HPDE6-E6E7 (cell line): ENCODE results near the gene SPTBN1.

Experiments
- DNase-seq: peaks from one replicate; pipeline ENCODE4 v3.0.0; 2011; ENCODE audit warnings: missing footprints; ENCODE audit errors: extremely low spot score

The SPTBN1 gene

DNA sequence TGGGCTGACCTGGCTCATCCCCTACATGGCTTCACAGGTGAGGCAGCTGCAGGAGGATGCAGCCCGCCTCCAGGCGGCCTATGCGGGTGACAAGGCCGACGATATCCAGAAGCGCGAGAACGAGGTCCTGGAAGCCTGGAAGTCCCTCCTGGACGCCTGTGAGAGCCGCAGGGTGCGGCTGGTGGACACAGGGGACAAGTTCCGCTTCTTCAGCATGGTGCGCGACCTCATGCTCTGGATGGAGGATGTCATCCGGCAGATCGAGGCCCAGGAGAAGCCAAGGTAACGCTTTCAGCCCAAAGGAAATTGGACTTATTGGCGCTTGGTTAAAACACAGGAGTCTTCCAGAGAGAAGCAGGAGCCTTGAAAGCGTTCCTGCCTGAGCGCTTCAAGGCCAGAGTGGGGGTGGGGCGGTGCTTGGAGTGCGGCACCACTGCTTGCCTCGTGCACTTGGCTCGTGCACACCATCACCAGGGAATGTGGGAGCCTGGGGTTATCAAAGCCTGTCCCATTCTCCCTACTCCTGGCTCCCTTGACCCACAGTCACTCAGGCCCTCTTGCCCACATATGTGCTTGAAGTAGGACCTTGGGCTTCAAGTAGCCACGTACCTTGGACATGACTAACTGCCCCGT, 197.6 kb downstream of the SPTBN1 start:
- no peak for DNase-seq

DNA sequence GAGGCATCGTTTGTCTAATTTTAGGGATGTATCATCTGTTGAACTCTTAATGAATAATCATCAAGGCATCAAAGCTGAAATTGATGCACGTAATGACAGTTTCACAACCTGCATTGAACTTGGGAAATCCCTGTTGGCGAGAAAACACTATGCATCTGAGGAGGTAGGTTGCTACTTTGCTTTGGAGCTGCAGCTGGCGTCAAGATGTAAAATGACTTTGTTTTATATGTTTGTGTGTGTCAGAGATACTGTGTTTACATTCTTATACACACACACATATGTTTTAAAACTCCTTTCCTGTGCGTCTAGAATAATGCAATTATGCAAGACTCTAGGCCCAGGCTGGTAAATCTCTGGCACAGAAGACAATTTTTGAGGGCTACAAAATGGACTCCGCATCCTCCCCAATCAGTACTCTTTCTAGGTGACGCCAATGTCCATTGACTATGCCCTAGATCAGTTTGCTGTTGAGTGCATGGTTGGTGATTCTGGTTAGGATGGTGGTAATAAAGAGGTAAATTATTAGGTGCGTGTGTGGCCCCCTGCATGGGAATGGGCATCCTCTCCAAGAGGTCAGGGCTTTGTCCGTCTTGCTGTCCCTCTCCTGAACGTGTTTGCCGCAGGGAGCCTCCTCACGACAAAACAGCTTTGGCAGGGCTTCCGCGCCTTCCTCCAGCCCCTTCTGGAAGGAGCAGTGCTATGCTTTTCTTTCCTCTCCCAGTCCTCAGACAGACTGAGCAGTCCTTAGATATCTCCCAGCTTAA, 199.1 kb downstream of the SPTBN1 start:
- DNase-seq = no peak

DNA sequence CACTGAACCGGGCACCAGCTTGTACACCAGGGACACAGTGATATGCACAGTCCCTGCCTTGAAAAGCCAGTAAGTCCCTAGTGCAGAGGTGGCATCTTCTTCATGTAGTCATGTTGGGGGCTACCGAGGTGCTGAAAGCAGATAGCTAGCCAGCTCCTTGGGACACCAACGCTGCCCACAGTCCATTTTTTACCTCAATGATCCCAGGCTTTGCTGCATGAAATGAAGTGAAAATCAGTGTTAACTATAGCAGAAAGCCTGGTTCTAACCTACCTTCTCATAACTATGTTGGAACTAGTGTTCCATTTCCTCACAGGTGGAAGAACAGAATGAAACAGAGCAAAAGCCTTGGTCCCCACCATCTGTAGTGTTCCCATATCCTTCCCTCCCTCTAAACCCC, 200.7 kb downstream of the SPTBN1 start:
- DNase-seq = no peak

DNA sequence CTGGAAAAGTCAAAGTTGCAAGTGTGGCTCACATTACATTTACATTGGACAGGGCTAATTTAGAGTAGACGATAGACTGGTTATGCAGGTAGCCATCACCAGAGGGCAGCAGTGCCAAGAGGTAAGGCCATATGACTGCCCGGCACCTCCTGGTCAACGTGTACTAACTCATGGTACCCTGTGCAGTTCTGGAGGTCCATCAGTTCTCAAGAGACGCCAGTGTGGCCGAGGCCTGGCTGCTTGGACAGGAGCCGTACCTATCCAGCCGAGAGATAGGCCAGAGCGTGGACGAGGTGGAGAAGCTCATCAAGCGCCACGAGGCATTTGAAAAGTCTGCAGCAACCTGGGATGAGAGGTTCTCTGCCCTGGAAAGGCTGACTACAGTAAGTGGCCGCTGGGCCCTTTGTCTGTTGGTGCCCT, 201.5 kb downstream of the SPTBN1 start:
- no peak for DNase-seq

DNA sequence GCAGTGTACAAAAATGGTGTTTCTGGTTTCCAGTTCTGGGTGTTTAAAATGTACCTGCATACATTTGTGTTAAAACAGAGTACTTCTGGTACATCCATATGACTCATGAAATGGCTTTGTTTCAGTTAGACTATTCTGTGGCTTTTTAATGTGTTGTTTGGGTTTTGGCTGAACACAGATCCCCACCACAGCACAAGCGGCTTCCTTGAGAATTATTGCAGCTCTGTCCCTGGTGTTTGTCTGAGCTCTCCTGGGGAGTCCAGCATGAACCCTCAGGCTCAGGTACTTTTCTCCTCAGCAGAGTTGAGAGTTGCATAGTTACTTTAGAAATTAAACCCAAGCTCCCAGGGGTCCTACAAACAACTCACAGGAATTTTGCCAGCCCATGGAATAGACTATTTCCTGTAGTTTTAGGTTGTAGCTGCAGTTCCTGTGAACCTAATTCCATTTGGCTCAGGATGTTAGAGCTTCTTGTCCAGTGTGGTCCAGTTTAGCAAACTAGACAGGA, 202.5 kb downstream of the SPTBN1 start:
- no peak for DNase-seq

DNA sequence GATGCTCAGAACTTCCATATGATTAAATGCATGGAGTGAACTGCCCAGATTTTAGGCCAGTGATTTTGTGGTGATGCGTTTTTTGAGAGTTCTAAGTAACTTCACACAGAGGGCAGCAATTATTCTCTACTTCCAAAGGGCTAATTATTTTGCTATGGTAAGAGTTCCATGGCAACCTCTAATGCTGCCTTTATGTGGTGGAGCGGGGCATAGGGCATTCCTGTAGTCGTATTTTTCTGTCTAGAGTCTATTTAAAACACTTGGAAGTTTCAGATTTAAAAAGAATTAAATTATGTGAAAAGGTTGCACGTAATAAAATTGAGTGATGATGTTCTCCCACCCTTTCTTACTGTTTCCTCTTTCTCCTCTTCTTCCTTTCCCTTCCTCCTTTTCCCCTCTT, 203.4 kb downstream of the SPTBN1 start:
- DNase-seq = no peak

DNA sequence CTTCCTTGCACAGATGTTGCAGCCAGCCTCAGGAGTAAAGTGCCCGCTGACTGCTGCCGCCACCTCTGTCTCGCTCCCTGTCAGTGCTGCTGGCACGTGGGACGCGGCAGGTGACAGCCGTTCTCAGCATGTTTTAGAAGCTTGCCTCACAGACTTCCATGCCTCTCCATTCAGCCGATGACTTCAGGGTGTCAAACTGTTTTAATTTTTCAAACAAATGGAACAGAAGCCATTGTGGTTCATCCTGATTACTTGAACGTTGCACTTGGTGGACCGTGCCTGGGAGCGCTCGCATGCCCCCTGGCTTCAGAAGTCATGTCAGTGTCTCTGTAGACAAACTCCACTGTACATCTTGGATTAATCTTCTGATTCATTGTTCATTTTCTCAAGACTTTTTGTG, 204.6 kb downstream of the SPTBN1 start:
- DNase-seq = no peak

DNA sequence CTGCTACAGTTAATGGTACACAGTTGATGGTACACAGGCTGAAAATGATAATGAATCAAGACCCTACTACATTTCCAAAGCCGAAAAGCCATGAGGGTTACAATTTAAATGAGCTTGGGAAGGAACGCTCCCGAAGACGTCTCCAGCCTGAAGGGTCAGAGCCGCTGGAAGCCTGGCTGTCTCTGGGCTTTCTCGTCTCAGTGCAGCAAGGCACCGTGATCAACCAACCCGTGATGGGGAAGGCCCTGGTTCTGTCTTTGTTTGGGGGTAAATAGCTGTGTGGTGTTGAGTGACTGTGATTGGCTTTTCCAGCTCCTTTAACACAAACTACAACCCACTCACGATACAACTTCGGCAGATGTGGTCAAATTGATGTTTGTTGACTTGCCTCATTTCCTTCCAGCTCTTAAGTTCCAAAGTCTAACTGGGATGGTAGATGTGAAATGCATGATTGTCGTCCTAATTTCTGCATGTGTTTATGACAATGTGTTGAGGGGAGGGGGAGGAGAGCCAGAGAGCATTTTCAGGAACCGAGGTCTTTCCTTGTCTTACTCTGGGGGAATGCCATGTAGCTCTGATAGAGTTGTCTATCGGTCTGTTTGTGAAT, 207.4 kb downstream of the SPTBN1 start:
- no peak for DNase-seq

DNA sequence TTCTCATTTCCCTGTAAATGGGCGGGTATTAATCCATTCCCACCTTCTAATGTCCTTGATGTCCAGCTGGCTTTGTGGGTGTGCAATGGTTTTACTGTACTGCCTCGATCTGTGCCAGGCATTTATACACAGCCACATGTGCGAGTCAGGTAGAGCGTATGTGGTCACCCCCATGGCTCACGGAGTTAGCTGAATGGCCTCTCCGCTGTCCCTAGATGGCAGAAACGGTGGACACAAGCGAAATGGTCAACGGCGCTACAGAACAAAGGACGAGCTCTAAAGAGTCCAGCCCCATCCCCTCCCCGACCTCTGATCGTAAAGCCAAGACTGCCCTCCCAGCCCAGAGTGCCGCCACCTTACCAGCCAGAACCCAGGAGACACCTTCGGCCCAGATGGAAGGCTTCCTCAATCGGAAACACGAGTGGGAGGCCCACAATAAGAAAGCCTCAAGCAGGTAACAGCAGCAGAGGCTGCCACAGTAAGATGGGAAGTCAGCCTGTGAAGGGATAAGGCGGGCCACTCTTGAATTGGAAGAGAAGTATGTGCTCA, 208.2 kb downstream of the SPTBN1 start:
- no peak for DNase-seq

DNA sequence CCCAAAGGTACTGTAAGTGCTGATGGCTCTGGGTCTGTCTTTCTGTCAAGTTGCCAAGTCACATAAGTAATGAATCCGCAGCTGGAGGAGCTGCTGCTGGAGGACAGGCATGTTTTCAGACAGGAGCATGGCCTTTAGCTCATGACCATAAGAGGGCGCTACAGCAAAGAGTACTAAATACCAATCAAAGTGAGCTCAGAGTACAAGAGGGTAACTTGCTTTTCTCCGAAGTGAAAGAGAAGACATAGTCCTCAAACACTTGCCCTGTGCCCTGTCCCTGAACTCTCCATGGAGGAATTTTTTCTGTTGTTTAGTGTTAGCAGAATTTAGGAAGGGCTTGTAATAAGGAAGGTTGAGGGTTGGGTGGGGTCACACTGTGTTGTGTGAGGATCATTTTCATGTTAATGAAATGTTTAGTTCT, 209.3 kb downstream of the SPTBN1 start:
- DNase-seq = no peak

DNA sequence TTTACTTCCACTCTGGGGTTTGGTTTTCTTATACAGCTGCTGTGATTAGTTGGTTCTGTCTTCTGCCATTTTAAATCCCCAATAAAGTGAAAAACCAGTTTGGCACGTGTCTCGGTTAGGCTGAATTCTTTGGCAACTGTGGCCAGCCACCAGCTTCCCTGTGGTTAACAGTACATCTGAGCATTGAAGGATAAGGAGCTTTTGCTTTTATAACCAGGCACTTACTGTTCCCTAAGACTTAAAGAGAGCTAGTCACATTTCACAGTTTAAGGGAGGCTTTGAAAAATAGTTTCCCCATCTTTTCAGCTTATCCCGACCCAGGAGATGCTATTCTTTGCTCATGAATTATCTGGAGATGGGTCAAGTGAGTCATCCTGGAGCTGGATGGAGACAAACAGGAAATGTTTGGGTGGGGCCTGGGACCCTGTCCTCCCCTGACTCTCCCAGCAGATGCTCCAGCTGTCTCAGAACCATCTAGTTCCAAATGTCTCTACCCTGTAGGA, 210.1 kb downstream of the SPTBN1 start:
- no peak for DNase-seq

DNA sequence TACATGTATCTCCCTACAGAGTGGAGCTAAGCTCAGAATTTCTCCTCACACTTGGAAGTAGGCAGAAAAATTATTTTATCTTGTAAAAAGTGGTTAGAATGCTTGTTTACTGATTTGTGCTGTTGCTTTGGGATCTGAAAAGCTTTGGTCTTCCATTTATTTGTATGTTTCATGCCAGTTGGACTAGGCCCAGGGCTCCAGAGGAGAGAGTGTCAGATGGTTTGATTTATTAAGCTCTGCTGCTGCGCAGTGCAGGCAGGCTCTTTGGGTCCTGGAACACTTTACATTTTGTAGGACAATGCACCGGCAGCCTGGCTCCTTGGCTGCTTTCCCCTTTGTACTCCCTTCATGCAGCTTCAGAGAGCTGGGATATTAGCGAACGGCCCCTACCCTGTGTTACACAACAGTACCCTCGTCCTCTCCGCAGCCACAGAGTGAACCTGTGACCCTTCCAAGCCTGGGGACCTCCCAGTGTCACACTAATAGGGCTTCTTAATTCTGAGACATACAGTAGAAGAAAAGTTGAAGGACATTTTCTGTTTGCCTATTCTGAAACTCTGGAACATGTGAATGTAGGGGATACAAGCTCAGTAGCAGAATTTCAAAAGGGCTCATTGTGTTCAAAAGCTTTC, 210.6 kb downstream of the SPTBN1 start:
- DNase-seq = no peak

DNA sequence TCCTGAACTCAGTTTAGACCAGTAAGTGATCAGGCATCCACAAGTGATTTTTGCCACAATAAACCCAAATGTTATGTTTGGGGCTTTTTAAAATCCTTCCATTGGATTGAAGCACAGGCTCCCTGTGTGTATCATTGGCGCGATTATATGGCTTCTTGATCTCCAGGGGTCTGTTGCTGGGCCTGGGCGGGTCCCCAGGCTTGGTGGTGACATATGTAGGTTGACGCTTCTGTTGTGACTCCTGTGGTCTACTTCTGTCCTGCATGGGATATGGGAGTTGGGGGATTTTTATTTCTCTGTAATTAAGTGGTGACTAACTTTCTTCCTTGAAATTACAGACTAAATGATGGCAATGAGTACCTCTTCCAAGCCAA, 211.1 kb downstream of the SPTBN1 start:
- DNase-seq = no peak

DNA sequence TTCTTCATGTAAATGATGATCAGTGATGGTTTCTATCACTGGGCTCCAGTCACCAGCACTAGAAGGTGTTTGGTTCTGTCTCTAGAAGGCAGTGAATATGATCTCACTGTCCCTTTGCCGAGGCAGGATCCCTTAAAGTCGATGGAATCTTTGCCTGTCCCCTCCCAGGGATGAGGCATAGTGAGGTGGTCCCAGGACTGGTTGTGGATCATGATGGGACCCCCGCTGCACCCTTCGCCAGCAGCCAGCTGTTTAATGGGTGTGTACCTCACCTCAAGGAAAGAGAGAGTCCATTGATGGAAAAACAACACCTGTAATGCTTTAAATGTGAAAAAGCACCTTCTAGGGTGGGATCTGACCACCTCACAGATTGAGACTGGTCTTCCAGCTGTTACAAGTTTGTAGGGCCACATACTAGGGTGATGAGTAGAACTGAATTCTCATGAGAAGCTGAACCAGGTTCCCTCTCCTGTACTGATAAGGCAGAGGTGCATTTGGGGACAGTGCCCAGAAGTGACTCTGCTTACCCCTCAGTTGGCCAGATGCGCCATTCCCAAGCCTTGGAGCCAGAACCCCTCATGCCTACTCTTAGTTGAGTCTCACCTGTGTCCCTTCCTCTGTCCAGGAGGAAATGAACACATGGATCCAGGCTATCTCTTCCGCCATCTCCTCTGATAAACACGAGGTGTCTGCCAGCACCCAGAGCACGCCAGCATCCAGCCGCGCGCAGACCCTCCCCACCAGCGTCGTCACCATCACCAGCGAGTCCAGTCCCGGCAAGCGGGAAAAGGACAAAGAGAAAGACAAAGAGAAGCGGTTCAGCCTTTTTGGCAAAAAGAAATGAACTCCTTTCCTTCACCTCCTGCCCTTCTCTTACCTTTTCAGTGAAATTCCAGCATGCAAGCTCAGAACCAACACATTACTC, 211.9 kb downstream of the SPTBN1 start:
- no peak for DNase-seq

DNA sequence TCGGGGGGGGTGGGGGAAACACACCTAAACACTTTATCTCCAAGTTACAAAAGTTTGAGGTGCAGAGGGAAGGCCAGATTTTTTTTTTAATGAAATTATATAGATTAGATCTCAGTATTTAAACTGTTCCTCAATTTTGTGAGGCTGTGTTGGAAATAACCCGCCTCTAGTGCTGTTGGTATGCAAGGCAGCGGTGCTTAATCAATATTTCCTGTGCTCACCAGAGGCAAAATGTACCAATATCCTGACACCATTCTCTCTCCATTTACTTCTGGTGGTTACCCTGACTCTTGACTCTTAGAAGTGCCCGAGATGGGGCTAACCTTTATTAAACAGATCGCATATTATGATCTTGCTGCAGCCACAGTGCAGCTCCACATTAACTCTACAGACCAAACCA, 212.6 kb downstream of the SPTBN1 start:
- no peak for DNase-seq

DNA sequence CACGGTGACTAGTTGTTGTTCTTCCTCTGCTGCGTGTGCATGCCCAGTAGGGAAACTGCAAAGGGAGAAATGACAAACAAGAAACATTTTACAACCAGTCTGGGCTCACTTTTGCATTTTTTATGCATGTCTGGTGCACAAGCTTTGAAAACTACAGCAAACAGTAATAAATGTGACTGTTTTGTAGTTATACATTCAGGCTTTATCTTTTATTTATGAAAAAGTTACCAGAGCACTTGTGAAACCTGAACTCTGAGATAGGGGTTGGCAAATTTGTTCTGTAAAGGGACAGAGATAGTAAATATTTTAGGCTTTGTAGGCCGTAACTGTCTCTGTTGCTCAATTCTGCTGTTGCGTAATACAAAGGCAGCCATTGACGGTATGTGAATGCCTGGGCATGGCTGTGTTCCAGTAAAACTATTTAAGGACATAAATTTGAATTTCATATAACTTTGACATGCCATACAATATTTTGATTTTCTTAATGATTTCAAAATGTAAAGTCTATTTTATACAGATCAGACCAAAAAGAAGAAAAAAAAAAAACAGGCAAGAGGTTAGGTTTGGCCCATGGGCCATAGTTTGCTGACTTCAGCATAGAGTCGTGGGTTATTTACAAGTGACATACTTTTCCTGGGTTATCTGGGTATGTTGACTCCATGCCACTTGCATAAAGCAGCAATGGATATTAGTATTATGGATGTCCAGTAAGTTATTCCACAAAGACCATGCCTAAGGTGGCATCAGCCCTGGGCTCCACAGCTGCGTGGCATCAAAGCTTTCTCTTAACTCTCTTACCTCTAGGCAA, 213.8 kb downstream of the SPTBN1 start:
- no peak for DNase-seq

DNA sequence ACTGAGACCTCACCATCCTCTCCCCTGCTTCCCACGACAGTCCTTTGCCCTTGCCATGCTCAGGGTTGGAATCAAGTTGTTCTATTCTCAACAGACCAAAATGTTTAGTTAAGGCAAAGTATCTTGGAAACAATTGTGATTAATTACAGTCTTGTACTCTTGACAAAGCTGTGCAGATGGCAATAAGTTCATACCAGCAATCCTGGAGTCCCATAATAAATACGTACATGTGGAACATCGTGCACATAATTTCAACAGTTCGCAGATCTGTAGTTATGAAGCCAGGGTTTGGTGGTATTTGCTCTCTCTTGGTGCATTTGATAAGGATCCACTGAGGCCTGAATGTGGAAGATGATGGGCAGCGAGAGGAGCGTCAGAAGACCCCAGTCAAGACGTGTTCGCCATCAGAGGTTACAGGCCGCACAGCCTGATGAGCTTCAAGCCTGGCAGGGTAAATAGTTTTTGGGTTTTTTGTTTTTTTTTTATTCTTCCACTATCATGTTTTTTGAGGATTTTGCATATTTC, 214.4 kb downstream of the SPTBN1 start:
- DNase-seq = no peak

DNA sequence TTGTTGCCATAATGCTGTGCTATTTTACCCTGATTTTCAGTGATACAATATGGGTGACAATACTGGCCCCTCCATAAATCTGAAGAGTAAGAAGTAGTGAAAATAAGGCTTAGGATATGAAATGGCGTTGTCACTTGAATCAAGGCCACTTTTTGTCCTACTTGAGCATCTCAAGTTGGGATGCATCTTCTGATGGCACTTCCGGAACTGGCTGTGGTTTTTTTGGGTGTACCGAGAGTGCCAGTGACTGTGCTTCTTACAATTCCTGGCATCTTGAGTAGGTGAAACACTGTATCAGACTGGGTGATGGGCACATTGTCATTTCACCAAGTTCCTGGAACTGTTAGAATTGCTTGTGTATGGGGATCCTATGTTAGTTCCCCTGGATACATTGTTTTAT, 214.9 kb downstream of the SPTBN1 start:
- no peak for DNase-seq

DNA sequence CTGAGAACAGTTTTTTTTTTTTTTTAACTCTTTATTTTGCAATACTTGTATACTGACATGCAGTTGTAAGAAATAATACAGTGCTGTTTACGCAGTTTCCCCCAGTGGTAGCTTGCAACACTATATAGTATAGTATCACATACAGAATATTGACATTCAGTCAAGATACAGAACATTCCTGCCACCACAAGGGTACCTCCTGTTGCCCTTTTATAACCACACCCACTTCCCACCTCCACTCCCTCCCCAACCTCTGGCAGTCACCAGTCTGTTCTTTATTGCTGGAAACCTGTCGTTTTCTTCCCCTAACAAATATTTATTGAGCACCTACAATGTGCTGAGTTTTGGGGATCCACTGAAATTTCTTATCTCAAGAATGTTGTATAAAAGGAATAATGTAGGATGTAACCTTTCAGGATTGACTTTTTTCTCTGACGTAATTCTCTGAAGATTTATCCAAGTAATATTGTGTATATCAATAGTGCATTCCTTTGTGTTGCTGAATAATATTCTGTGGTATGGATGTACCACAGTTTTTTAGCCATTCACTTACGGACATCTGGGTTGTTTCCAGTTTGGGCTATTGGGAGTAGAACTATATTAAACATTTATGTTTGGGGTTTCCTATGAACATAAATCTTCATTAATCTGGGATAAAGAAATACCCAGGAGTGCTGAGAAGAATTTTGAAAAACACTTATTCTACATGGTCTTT, 215.9 kb downstream of the SPTBN1 start:
- DNase-seq = no peak
